ENCODE results near the gene SULT6B1.

- TF ChIP-seq CTCF (IDR thresholded peaks at IDR 0.05): no peak
- TF ChIP-seq POLR2A (IDR thresholded peaks at IDR 0.05): no peak
Measured at GRCh38 chr2:37215250-37215649, 26.8 kb upstream of the SULT6B1 start.

Measured in heart left ventricle (tissue), 13 donors.